NCI-H1436 treated with DMSO at 0.1 percent for 48 hours (cell line): ENCODE data around the gene AOAH.

Experiments used
- DNase-seq: peaks from one replicate; lab custom pipeline; 2025; lab: John Stamatoyannopoulos, UW

AOAH gene

GRCh38 chr7:36690514-36691187 is 33.6 kb downstream of the AOAH start:
- no peak for DNase-seq

GRCh38 chr7:36690041-36690440 is 34.3 kb downstream of the AOAH start:
- no peak for DNase-seq

- DNase-seq = no peak
Measured at GRCh38 chr7:36686499-36686898, 37.8 kb downstream of the AOAH start.

GRCh38 chr7:36684954-36685353 is 39.3 kb downstream of the AOAH start:
- no peak for DNase-seq

GRCh38 chr7:36683695-36684357 is 40.5 kb downstream of the AOAH start:
- no peak for DNase-seq

- DNase-seq = no peak
Measured at GRCh38 chr7:36683111-36683510, 41.2 kb downstream of the AOAH start.

- no peak for DNase-seq
Measured at GRCh38 chr7:36682102-36682501, 42.2 kb downstream of the AOAH start.

- no peak for DNase-seq
Measured at GRCh38 chr7:36677769-36678437, 46.4 kb downstream of the AOAH start.

- no peak for DNase-seq
Measured at GRCh38 chr7:36673703-36674102, 50.6 kb downstream of the AOAH start.

GRCh38 chr7:36671432-36671829 is 52.9 kb downstream of the AOAH start:
- no peak for DNase-seq

GRCh38 chr7:36670585-36671431 is 53.5 kb downstream of the AOAH start:
- DNase-seq = no peak

- DNase-seq = no peak
Measured at GRCh38 chr7:36668750-36669149, 55.5 kb downstream of the AOAH start.

- no peak for DNase-seq
Measured at GRCh38 chr7:36668080-36668479, 56.2 kb downstream of the AOAH start.

GRCh38 chr7:36667007-36667745 is 57.1 kb downstream of the AOAH start:
- no peak for DNase-seq

- no peak for DNase-seq
Measured at GRCh38 chr7:36663481-36663880, 60.8 kb downstream of the AOAH start.

- no peak for DNase-seq
Measured at GRCh38 chr7:36661135-36661840, 63.0 kb downstream of the AOAH start.

GRCh38 chr7:36659638-36660341 is 64.5 kb downstream of the AOAH start:
- DNase-seq = no peak

GRCh38 chr7:36659172-36659516 is 65.2 kb downstream of the AOAH start:
- no peak for DNase-seq

GRCh38 chr7:36658335-36659171 is 65.7 kb downstream of the AOAH start:
- no peak for DNase-seq
